Type B pancreatic cell (in vitro differentiated cells): Measurements from ENCODE around the gene TBC1D22A. TPM values are rescaled to one million over a fixed set of nuclear protein-coding genes. Genes with fewer than 3 reads are reported as not detected.

Experiments
- DNase-seq: peaks from one replicate; pipeline ENCODE4 v3.0.0; 2021; ENCODE audit warnings: mixed read lengths; ENCODE audit not compliant: unreplicated experiment; ENCODE audit errors: extremely low spot score
- H3K27ac Mint-ChIP-seq: 2 replicates; pipeline ENCODE4 v1.8.0; 2021; ENCODE audit warnings: mild to moderate bottlenecking, mixed read lengths
- H3K27me3 Mint-ChIP-seq: 2 replicates; pipeline ENCODE4 v1.8.0; 2021; ENCODE audit warnings: mixed read lengths
- H3K36me3 Mint-ChIP-seq: 2 replicates; pipeline ENCODE4 v1.8.0; 2021; ENCODE audit warnings: mixed read lengths
- H3K4me1 Mint-ChIP-seq: one replicate; pipeline ENCODE4 v1.8.0; 2021; ENCODE audit warnings: mixed read lengths; ENCODE audit not compliant: unreplicated experiment
- H3K4me3 Mint-ChIP-seq: 2 replicates; pipeline ENCODE4 v1.8.0; 2021; ENCODE audit warnings: mild to moderate bottlenecking, mixed read lengths
- H3K9me3 Mint-ChIP-seq: 2 replicates; pipeline ENCODE4 v1.8.0; 2021; ENCODE audit warnings: mixed read lengths
- CTCF ChIP-seq: fragments of 200-600 bp; sonication (generic); conservative IDR thresholded peaks from 2 replicates; pipeline ENCODE4 v1.5.0; 2021; ENCODE audit warnings: antibody characterized with exemption, mild to moderate bottlenecking
- total RNA-seq: library from RNA; stranded (reverse); gene quantifications from 2 replicates; pipeline ENCODE4 v1.2.1, GENCODE V29; 2021; ENCODE audit warnings: low replicate concordance

The TBC1D22A gene
- total RNA-seq, 1 donor from 2014 or later = 16.2 TPM

GRCh38 chr22:46857885-46858143 lies 95.4 kb downstream of the TBC1D22A start:
- no peak for DNase-seq
- no peaks in the 10 kb centered on the region for H3K9me3 Mint-ChIP-seq
- peaks cover 8% of the 10 kb centered on the region for H3K4me1 Mint-ChIP-seq
- H3K27me3 Mint-ChIP-seq = no peaks in the 10 kb centered on the region
- no peak for TF ChIP-seq CTCF
- H3K4me3 Mint-ChIP-seq = no peak overlapping the region
- H3K27ac Mint-ChIP-seq = no peak overlapping the region
- H3K36me3 Mint-ChIP-seq = peaks cover 8% of the 10 kb centered on the region

- H3K36me3 Mint-ChIP-seq = peaks cover 8% of the 10 kb centered on the region
- no peak for DNase-seq
- peaks cover 8% of the 10 kb centered on the region for H3K4me1 Mint-ChIP-seq
- H3K27me3 Mint-ChIP-seq = no peaks in the 10 kb centered on the region
- no peak for TF ChIP-seq CTCF
- no peak overlapping the region for H3K4me3 Mint-ChIP-seq
- H3K9me3 Mint-ChIP-seq = no peaks in the 10 kb centered on the region
- no peak overlapping the region for H3K27ac Mint-ChIP-seq
These were observed 95.8 kb downstream of the TBC1D22A start for GRCh38 chr22:46858181-46858771.

GRCh38 chr22:46860562-46860961 lies 98.1 kb downstream of the TBC1D22A start:
- Mint-ChIP-seq H3K27ac (no peak overlapping the region), H3K4me1 (no peaks in the 10 kb centered on the region), H3K9me3 (no peaks in the 10 kb centered on the region), H3K36me3 (no peaks in the 10 kb centered on the region), H3K27me3 (no peaks in the 10 kb centered on the region), H3K4me3 (no peak overlapping the region)
- no peak for DNase-seq
- TF ChIP-seq CTCF = no peak

- Mint-ChIP-seq H3K9me3 (no peaks in the 10 kb centered on the region), H3K4me1 (no peaks in the 10 kb centered on the region), H3K4me3 (no peak overlapping the region), H3K36me3 (peaks cover 3% of the 10 kb centered on the region), H3K27ac (no peak overlapping the region), H3K27me3 (no peaks in the 10 kb centered on the region)
- no peak for TF ChIP-seq CTCF
- no peak for DNase-seq
These were observed 99.3 kb downstream of the TBC1D22A start for GRCh38 chr22:46861468-46862367.

GRCh38 chr22:46862418-46863324 lies 100.2 kb downstream of the TBC1D22A start:
- H3K4me1 Mint-ChIP-seq = no peaks in the 10 kb centered on the region
- no peak for TF ChIP-seq CTCF
- no peak overlapping the region for H3K4me3 Mint-ChIP-seq
- peaks cover 8% of the 10 kb centered on the region for H3K36me3 Mint-ChIP-seq
- DNase-seq = no peak
- H3K27ac Mint-ChIP-seq = no peak overlapping the region
- no peaks in the 10 kb centered on the region for H3K27me3 Mint-ChIP-seq
- no peaks in the 10 kb centered on the region for H3K9me3 Mint-ChIP-seq
